Limb (tissue), 2 donors: ENCODE data around the gene GCK.

Experiments
- DNase-seq, 2 donors: peaks; one replicate each; pipeline ENCODE4 v3.0.0-alpha.2; 2016; ENCODE audit errors: extremely low spot score in 2 of 2

Gene GCK

DNA sequence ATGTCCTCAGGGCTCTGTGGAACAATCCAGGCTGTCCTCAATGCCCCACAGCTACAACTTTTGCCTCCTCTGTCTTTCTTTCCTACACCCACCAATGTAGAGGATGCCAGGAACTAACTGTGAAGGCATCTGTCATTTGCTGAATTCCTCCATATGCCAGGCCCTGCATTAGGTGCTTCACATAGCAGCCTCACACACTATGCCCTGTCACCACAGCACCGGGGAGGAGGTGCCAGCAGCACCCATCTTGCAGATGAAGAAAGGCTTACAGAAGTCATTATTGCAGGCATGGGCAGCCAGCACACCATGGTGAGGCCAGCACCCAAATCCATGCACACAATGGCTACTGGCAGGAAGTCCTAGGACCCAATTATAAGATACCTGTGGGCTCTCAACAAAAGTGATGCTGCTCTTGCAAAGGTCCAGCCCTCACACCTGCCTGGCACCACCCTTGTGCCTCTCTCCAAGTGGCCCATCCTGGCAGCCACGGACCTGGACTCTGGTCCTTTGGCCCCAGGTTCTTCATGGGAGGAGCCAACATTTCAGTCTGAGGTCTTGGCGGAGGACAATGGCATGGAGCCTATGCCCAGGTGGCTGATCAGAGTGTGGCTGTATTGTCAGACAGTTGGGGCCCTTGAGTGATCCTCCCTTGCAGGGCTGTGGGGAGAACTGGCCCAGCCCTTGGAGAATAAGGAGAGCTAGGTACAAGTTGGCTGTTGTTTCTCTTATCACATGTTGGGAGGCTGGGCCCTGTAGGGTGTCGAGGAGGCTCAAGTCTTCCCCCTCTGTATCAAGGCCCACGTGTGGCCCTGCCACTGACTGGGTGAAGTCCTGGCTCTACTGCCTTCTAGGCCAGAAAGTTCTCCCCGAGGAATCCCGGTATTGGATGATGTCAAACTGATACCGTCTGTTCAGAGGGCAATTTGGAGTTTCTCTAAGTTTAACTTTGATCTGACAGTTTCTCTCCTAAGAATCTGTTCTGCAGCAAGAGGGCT, 33.8 kb downstream of the GCK start:
- no peak for DNase-seq

DNA sequence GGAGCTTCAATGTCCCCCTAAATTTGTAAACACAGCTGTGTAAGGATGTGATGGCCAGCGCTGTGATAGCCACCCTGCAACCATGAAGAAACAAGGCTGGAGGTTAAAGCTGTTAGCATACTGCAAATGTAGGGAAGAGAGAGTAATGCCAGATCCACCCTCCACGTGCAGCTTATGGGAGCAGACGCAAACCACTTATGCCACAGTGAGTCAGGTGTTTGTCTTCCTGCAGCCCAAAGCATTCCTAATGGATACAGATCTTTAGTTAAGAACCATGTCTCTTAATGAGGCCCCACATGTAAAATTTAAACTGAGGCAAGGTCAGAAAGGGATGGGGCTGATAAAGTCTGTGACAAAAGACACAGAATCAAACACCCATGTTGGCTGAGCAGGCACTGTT, 34.5 kb downstream of the GCK start:
- no peak for DNase-seq

DNA sequence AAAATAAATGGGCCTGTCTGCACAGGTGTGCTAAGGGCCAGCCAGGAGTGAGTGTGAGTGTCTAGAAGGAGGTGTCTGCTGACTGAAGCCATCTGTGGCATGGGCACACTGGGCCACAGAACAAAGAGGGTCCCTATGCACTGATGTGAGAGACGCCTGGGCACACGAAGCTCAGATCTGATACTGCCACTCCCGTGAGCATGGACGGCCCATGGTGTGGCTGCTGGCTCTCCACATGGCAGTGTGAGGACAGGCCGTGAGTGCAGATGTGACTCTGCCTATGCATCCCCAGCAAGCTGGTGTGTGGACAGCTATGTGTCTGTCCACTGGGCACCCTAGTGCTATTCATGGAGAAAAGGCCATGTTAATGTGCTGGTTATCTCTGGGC, 35.3 kb downstream of the GCK start:
- peak in 1 of 2 donors; percentile 9 for DNase-seq

DNA sequence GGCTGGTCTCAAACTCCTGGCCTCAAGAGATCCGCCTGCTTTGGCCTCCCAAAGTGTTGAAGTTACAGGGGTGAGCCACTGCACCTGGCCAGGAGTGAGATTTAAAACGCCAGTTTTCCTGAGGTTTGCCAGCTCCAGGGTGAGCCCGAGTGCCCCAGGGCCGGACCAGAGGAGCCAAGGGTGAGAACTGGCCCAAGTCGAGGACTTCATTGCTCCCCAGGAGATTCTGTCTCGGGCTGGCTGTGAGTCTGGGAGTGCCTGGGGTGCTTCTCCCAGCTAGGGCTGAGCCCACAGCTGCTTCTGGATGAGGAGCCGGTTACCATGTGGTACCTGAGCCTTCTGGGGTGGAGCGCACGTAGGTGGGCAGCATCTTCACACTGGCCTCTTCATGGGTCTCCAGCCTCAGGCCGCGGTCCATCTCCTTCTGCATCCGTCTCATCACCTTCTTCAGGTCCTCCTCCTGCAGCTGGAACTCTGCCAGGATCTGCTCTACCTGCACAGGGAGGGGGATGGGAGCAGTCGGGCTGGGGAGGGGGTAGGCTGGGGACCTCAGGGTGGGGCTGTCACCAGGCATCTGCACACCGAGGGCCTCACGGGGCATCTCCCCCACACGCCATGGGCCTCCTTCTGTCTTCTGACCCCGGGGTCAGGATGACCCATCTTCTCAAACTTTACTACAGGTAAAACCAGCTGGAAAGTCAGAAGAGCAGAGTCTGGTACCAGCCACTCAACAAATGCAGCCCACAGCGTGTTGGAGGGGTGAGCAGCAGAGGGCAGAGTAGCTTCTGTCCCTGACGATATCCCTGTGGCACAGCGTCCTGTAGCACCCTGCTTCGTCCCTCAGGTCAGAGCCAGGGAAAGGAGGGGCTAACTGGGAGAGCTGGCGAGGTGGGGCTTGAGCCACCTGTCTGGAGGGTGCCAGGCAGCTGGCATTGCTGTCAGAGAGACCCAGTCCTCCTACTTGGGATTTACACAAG, 36.0 kb downstream of the GCK start:
- DNase-seq, result peak in 1 of 2 donors; percentile 19

DNA sequence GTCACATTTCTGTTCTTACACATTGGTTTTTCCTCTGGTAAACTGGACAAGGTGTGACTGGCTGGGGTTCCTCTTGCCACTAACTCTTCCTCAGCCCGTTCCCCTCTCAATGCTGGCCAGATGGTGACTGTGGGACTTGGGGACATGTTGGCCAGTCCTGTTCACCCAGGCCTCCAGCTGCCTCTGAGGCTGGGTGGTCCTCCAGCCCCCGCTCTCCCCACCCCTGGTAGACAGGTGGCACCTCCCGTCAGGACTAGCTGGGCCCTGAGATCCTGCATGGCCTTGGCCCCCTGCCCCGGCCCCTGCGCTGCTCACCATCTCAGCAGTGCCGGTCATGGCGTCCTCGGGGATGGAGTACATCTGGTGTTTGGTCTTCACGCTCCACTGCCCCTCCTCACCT, 37.3 kb downstream of the GCK start:
- no peak for DNase-seq

DNA sequence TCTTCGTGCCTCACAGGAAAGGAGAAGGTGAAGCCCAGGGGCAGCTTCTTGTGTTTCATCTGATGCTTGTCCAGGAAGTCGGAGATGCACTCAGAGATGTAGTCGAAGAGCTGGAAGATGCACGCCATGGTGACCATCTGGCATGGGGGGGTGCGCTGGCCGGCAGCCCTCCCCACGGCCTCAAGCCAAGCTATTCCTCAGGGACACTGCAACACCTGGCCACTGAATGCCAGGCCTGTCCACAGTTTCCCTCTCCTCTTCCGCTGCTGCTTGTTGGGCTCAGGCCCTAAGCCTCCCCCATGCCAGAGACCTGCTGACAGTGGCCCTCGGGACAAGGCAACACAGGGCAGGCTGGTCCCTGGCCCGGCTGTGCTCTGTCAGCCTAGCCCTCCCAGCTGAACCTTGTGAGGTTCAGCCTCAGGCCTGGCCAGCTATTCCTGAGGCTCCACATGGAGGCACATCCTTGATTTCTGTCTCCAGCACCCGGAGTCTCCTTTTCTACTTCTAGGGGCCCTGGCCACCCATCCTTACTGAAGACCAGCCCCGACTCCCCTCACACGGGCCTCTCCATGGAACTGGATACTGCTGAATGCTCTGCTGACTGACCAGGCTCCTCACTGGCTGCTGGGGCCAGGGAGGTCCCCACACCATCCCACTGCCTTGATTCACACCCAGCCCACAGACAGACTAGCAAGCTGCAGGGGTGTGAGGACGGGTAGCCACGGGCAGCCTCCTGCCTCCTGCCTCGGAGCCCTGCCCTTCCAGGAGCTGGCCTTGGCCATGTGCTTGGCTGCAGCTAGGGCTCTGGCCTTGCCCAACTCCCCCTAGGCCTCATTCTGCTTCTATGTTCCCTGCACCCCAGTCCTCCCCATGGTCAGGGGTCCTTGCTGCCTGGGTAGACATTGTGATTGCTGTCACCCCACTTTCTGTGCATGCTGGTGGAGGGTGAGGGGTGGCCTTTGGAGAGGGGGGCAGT, 38.0 kb downstream of the GCK start:
- DNase-seq, result no peak

DNA sequence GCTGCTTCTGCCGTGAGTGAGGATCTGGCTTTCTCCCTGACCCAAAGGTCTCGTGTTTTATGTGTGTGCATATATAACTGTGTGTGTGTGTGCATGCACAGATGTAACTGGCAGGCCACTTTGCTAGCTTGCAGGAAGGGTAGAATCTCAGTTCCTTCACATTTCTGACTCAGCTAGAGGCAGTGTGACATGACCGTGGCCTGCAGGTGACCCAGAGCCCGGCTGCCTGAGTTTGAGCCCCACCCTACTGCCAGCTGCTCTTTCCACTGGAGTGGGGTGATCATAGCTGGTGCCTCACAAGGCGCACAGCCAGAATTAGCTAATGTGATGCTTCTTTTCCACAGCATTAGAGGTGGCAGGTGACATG, 38.8 kb downstream of the GCK start:
- DNase-seq, result peak in 1 of 2 donors; percentile 15

DNA sequence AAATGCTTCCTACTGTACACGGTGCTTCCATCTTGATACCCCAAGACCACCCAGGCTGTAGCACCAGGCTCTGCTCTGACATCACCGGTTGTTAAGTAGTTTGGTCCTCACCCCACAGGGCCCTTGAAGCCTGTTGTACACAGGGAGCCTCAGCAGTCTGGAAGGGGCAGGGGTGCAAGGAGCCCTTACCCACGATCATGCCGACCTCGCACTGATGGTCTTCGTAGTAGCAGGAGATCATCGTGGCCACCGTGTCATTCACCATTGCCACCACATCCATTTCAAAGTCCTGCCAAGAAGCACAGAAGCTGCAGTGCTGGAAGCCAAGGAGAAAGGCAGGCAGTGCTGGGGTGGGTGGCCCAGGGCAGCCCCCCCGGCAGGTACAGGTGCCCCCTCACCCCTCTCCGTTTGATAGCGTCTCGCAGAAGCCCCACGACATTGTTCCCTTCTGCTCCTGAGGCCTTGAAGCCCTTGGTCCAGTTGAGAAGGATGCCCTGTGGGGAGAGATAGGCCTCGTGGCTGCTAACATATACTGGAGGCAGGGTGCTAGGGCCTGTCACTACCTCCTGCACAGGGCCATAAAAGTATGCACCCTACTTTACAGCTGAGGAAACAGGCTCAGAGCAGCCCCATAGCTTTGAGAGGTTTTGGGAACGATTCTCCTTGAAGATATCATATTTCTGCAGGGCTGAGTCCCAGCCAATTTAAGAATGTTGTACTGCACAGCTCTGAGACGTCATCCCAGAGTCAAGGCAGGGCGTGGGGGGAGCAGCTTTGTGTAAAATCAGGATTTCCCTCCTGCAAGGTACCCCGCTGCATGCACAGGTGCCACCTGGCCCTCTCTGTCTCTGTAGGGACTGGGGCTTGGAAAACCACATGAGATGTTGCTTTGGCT, 39.4 kb downstream of the GCK start:
- DNase-seq, result peak; percentile 25 to 60

DNA sequence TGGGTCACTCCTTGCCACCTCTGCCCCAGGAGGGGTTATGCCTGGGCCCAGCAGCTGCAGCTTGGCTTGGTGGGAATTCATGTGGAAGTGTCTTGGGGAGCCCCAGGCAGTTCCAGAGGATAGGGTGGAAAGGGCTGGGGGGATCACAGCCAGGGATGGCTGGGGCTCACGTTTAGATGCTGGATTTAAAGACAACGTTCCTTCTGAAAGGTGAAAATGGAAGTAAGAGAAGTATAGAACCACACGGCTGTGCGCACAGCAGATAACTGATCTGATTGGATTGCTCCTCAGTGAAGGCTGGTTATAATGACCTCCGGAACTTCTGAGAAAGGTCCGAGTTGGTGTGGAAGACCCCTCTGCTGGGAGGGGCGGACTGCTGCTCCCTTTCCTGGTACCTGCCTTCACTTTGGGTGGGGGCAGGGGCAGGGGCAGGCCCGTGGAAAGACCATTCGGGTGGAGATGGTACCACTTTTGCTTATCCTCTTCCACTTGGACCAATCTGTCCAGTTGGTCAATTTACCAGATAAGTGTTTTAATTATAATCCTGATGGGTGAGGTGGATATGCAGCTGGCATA, 40.2 kb downstream of the GCK start:
- no peak for DNase-seq

DNA sequence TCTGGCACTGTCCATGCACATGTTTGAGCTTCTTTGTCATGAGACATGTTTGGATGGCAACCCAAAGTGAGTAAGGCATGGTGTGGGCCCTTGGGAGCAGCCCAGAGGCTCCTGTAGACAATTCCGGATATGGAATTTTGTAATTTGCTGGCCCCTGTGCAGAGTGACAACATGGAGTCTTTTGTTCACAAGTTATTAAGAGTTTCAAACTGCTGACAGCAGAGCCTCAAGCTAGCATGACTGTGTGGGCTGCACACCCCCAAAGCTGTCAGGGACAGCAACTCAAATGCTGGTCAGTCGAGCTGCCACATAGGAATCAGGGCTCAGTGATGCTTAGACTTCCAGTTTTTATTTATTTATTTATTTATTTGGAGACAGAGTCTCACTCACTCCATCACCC, 41.1 kb downstream of the GCK start:
- no peak for DNase-seq

DNA sequence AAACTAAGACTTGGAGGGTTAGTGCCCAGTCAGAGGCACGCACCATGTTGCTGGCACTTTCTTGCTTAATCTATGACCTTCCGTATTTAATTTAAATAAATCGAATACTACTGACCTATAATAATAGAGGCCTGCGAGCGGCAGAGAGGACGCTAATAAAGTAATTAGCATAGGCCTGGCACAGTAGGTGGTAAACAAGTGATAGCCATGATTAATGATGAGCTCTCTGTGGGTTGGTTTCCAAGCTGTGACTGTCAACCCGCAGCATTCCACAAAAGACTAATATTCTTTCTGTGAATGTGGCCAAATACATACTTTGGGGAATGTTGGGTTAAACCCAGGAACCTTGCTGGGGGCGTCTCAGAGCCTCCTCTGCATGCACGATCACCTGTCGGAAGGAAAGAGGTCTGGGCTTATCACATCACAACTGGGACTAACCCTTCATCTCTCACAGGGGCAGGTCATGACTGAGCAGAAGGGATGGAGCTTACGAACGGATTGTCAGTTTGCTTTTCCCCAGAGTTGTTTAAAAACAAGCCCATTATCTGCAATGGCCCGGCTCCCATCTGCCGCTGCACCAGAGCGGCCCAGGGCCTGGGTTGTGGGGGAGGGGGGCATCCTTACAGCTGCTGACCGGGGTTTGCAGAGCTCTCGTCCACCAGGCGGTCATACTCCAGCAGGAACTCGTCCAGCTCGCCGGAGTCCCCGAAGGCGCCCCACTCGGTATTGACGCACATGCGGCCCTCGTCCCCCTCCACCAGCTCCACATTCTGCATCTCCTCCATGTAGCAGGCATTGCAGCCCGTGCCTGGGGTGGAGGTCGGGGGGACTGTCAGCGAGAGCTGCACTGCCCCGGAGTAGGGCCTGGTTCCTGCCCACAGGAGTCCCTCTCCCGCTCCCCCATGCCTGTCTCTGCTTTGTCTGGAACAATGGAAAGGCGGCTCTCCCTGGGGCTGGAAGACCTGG, 41.9 kb downstream of the GCK start:
- DNase-seq, result peak in 1 of 2 donors; percentile 68

DNA sequence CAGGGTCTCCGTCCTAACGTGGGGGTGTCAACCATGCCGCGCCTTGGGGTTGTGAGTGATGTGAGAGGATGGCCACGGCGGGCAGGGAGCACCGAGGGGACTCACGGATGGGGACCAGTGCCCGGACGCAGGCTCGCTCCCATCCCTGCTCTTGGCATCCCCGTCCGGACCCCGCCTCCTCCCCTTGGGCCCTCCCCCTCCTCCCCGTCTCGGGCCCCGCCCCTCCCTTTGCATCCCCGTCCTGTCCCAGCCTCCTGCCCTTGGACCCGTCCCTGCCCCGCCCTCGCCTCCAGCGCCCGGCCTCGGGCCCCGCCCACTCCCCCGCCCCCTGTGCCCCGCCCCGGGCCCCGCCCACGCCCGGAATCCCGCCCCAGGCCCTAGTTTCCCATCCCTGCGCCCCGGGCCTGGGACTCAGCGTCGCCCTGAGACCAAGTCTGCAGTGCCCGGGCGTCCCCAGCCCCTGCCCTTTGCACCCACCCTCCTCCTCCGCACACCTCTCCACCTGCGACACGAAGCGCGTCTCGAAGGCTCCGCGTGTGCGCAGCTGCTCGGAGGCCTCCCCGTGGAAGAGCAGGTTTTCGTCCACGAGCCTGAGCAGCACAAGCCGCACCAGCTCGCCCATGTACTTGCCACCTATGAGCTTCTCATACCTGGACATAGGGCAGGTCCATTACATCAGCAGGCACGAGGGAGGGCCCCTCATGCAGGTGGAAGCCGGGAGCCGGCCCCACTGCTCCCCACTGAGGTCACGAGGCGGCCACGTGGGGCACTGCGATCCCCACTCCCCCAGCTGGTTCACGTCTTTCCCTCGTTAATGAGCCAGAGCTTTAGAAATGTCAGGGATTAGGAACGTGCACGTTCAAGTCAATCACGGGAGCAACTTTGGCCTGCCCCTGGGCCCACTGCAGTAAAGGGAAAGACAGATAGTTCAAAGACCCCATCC, 43.0 kb downstream of the GCK start:
- peak; percentile 37 to 86 for DNase-seq

DNA sequence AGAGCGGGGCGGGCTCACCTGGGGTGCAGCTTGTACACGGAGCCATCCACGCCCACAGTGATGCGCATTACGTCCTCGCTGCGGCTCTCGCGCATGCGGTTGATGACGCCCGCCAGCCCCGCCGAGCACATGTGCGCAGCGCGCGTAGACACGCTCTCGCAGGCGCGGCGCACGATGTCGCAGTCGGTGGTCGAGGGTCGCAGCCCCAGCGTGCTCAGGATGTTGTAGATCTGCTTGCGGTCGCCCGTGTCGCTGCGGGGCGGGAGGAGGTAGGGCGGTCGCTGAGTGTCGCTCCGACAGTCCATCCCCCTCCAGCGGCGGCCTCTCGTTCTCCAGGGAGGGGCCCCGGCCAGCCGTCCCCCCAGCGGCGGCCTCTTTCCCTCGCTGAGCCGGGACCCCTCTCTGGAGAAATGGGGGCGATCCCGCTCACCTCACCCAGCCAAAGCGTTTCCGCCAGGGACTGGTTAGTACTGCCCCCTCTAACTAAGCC, 43.7 kb downstream of the GCK start:
- peak in 1 of 2 donors; percentile 76 for DNase-seq

DNA sequence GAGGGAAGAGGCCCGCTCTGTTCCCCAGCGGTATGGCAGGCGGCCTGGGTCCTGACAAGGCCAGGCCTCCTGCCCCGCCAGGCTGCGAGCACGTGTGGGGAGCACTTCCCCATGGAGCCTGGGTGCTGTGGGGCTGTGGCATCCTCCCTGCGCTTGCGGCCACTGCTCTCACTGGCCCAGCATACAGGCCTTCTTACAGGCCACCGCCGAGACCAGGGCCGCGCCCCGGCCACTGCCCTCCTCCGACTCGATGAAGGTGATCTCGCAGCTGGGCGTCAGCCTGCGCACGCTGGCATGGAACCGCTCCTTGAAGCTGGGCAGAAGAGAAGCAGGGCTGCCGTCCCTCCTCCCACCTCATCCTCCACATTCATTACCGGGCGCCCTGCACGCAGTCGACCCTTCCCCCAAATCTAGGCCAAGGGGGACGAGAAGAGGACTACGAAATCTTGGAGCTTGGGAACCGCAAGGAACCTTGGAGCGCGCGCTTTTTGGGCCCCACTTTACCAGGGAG, 44.2 kb downstream of the GCK start:
- peak in 1 of 2 donors; percentile 30 for DNase-seq

DNA sequence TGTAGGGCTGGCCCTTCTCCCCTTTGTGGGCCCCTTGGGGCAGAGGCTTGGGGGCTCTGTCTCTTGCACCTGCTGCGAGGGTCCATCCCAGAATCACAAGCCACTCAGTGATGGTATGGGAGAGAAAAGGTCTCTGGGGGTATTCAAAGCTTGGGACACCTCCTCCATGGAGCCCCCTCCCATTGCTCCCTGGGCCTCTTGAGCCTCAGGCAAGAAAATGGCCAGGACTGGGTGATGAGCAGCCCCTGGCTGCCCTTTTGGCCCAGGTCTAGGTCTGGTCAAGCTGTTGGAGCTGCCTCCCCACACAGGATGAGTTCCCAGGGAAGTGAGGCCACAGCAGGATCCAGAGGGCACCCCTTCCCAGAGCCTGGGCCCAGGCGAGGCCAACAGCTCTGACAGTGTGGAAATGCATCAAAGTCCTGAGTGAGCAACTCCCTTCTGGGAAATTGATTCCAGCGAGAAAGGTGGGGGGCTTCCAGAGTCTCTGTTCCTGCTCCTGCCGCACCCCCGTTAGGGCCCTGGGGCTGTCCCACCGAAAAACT, 44.7 kb downstream of the GCK start:
- DNase-seq, result no peak

DNA sequence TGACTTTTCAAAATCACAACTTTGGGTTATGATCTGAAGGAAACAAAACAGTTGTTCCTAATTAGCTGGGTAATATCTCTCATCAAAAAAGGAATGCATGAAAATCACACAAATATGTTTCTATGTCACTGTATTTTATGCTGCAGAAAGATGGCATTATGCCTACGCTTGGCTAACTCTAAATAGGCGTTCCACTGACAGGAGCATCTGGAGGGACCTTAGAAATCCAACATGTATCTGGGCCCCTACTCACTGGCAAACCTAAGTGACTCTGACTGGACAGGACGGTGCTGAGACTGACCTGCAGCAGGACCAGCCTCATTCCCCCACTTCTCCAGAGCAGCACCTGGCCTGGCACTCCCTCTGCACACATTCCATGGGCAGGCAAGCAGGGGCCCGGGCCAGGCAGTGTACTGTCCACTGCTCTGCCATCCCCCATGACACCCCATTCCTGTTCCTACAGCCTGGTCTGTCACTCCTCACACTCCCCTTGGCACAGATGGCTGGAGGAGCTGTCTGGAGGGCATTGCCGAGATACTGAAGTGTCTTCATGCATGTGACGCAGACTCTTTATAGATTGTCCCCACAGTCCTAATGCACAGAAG, 45.5 kb downstream of the GCK start:
- DNase-seq, result peak in 1 of 2 donors; percentile 12
